Measurements from ENCODE around the gene RFC5. TPM values are rescaled to one million over a fixed set of nuclear protein-coding genes. Genes with fewer than 3 reads are reported as not detected.
"Not testable (repeated sequence)": the region's sequence is repeated elsewhere in the genome, so short reads cannot be mapped to it uniquely, and the experiment has no call there.

RFC5 gene
- total RNA-seq, 1 donor from 2014 or later: 5.2 TPM

GRCh38 chr12:118073768-118074167 is 57.3 kb downstream of the RFC5 start:
- H3K36me3 ChIP-seq: peaks cover 4 to 11% of the 10 kb centered on the region in 2 donors
- H3K9me3 ChIP-seq: no peaks in the 10 kb centered on the region
- intact Hi-C loops (cut with DNase I): no loop called here
- H3K27me3 ChIP-seq: no peaks in the 10 kb centered on the region
- H3K27ac ChIP-seq: no peak overlapping the region
- DNase-seq (ENCODE audit: low spot score in 2 of 2): no peak
- TF ChIP-seq CTCF (IDR thresholded peaks at IDR 0.05): no peak
- H3K4me1 ChIP-seq: no peaks in the 10 kb centered on the region
- H3K4me3 ChIP-seq: no peak overlapping the region

- H3K9me3 ChIP-seq: not testable (repeated sequence)
- H3K36me3 ChIP-seq: peaks cover 4 to 18% of the 10 kb centered on the region in 2 donors
Measured at GRCh38 chr12:118081521-118081920, 65.0 kb downstream of the RFC5 start.

More at GRCh38 chr12:118081521-118081920, 65.0 kb downstream of the RFC5 start:
- H3K4me1 ChIP-seq; DNase-seq (ENCODE audit: low spot score in 2 of 2); H3K27ac ChIP-seq; intact Hi-C loops (cut with DNase I); H3K27me3 ChIP-seq; H3K4me3 ChIP-seq: not testable (repeated sequence)

Other genes starting within 250 kb of the RFC5 start
- 0.11 TPM for gene KSR2, start 47.7 kb upstream of the RFC5 start, total RNA-seq
- 68.6 TPM for gene WSB2, start 44.5 kb downstream of the RFC5 start, total RNA-seq
- 38.3 TPM for gene VSIG10, start 87.3 kb downstream of the RFC5 start, total RNA-seq
- 312 TPM for gene PEBP1, start 119.4 kb downstream of the RFC5 start, total RNA-seq

Measured in ascending aorta (tissue), 2 donors.